HepG2 (cell line): ENCODE data around the gene INAFM2. TPM values are rescaled to one million over a fixed set of nuclear protein-coding genes. Genes with fewer than 3 reads are reported as not detected.
A peak's percentile ranks its signal among the peaks of the same experiment; 100 is the strongest.

Experiments used
- ATAC-seq: fragments of 200-7000 bp; cut with Tn5 transposase; 3 replicates; pipeline ENCODE4 v1.9.1; 2020; ENCODE audit warnings: mild to moderate bottlenecking, moderate library complexity
- BruUV-seq: library from RNA; stranded (reverse); fragments of 400-500 nt; replicated peaks from 2 replicates; lab custom pipeline; 2021; lab: Mats Ljungman, UMichigan
- CTCF ChIA-PET: fragments of 300-600 bp; formaldehyde crosslinking; extraction: SDS; loops from one replicate; lab custom pipeline; 2021; ENCODE audit warnings: low total read pairs, inconsistent platforms, low intra/inter-chr PET ratio; lab: Yijun Ruan, JAX
- POLR2A ChIA-PET: fragments of 350-600 bp; sonication (Branson Sonifier 250); formaldehyde crosslinking; loops from one replicate; lab custom pipeline; 2020; ENCODE audit warnings: antibody characterized with exemption, inconsistent platforms; lab: Yijun Ruan, JAX
- DNase-seq: peaks from one replicate; pipeline ENCODE4 v3.0.0-alpha.2; 2015; ENCODE audit warnings: low spot score
- FAIRE-seq: peaks from 3 replicates; lab custom pipeline; 2011; peaks lifted over from hg19 to GRCh38; lab: Jason Lieb, UNC
- H2AFZ ChIP-seq: one replicate; pipeline ENCODE4 v1.6.1; 2011; ENCODE audit warnings: low read length, inconsistent platforms
- H3K27ac ChIP-seq: fragments of 300-600 bp; 3 replicates; pipeline ENCODE4 v1.8.0; 2011; ENCODE audit warnings: mixed run types, mild to moderate bottlenecking, mixed read lengths, low read length, inconsistent platforms; ENCODE audit not compliant: insufficient read depth; ENCODE audit errors: extremely low read length
- H3K27me3 ChIP-seq, 2 experiments: fragments of 200-600 bp in 1 of 2; 2 replicates in 1 of 2; 3 replicates in 1 of 2; pipeline versions ENCODE4 v1.6.0 to v1.8.0; 2011; ENCODE audit warnings: low read length in 2 of 2, mild to moderate bottlenecking in 2 of 2, moderate library complexity in 2 of 2, inconsistent platforms in 1 of 2; ENCODE audit not compliant: insufficient read depth in 2 of 2, control insufficient read depth in 1 of 2
- H3K36me3 ChIP-seq, 2 experiments: fragments of 200-600 bp in 1 of 2; replicated peaks in 1 of 2; 2 replicates in 1 of 2; 3 replicates in 1 of 2; pipeline versions ENCODE4 v1.5.1 to v1.8.0; 2011; ENCODE audit warnings: low read length in 2 of 2, inconsistent platforms in 1 of 2; ENCODE audit not compliant: insufficient read depth in 2 of 2, control insufficient read depth in 1 of 2
- H3K4me1 ChIP-seq: 2 replicates; pipeline ENCODE4 v1.5.1; 2012; ENCODE audit warnings: low read length, inconsistent platforms; ENCODE audit not compliant: insufficient read depth
- H3K4me2 ChIP-seq: 2 replicates; pipeline ENCODE4 v1.6.0; 2011; ENCODE audit warnings: low read depth, low read length, inconsistent platforms
- H3K4me3 ChIP-seq, 3 experiments: fragments of 200-600 bp in 1 of 3; sonication (generic), shearing (Covaris generic) in 1 of 3; replicated peaks in 1 of 3; 2 replicates each; pipeline ENCODE4 v1.5.1; 2011 to 2016; ENCODE audit warnings: low read length in 3 of 3, inconsistent platforms in 2 of 3, low read depth in 2 of 3, mild to moderate bottlenecking in 2 of 3, control low read depth in 1 of 3, mixed read lengths in 1 of 3; ENCODE audit not compliant: insufficient read depth in 1 of 3
- H3K79me2 ChIP-seq: one replicate; pipeline ENCODE4 v1.6.1; 2011; ENCODE audit warnings: low read length, inconsistent platforms; ENCODE audit not compliant: insufficient read depth
- H3K9ac ChIP-seq: 2 replicates; pipeline ENCODE4 v1.6.0; 2011; ENCODE audit warnings: mild to moderate bottlenecking, low read depth, low read length, inconsistent platforms; ENCODE audit not compliant: insufficient read depth
- H3K9me3 ChIP-seq: 2 replicates; pipeline ENCODE4 v1.5.1; 2012; ENCODE audit warnings: mild to moderate bottlenecking, low read length
- H4K20me1 ChIP-seq: 2 replicates; pipeline ENCODE4 v1.6.0; 2011; ENCODE audit warnings: inconsistent platforms, mild to moderate bottlenecking, low read length, moderate library complexity; ENCODE audit not compliant: insufficient read depth
- CREB1 ChIP-seq, 2 experiments: fragments of 450-650 bp in 1 of 2; IDR thresholded peaks; 2 replicates each; pipeline ENCODE4 v1.6.1; 2016 to 2017; ENCODE audit warnings: control low read depth in 1 of 2, mild to moderate bottlenecking in 1 of 2, missing compliant biosample characterization in 1 of 2, missing genetic modification characterization in 1 of 2
- ERF ChIP-seq: IDR thresholded peaks from 2 replicates; pipeline ENCODE4 v1.6.1; 2018; ENCODE audit warnings: missing biosample characterization, missing genetic modification reagents
- HDAC2 ChIP-seq: sonication (generic); formaldehyde crosslinking; IDR thresholded peaks from 2 replicates; pipeline ENCODE4 v1.4.0; 2020; ENCODE audit warnings: missing genetic modification reagents
- KDM6A ChIP-seq: IDR thresholded peaks from 2 replicates; pipeline ENCODE4 v1.6.1; 2016; ENCODE audit warnings: low read depth
- NFAT5 ChIP-seq: sonication (generic); formaldehyde crosslinking; IDR thresholded peaks from 2 replicates; pipeline ENCODE4 v1.4.0; 2020; ENCODE audit warnings: missing genetic modification reagents
- RXRA ChIP-seq: sonication (generic); formaldehyde crosslinking; IDR thresholded peaks from 2 replicates; pipeline ENCODE4 v1.5.1; 2020; ENCODE audit warnings: missing genetic modification reagents
- TSC22D2 ChIP-seq: sonication (generic); formaldehyde crosslinking; IDR thresholded peaks from 2 replicates; pipeline ENCODE4 v1.5.1; 2020; ENCODE audit warnings: missing genetic modification reagents, mild to moderate bottlenecking, borderline replicate concordance
- ZBTB38 ChIP-seq: sonication (generic); formaldehyde crosslinking; IDR thresholded peaks from 2 replicates; pipeline ENCODE4 v1.5.1; 2020; ENCODE audit warnings: mild to moderate bottlenecking, missing genetic modification reagents
- ZHX2 ChIP-seq, 2 experiments: sonication (generic) in 1 of 2; formaldehyde crosslinking in 1 of 2; IDR thresholded peaks; 2 replicates each; pipeline versions ENCODE4 v1.6.1 to v1.9.0; 2014 to 2022; ENCODE audit warnings: antibody characterized with exemption in 1 of 2, borderline replicate concordance in 1 of 2, inconsistent platforms in 1 of 2, low read depth in 1 of 2, missing genetic modification reagents in 1 of 2
- ZNF543 ChIP-seq: sonication (generic); formaldehyde crosslinking; IDR thresholded peaks from 2 replicates; pipeline ENCODE4 v1.4.0; 2020; ENCODE audit warnings: mild to moderate bottlenecking, missing genetic modification reagents
- WGBS: methylation state at CpG from one replicate; pipeline ENCODE4 v1.1.6; 2017; ENCODE audit warnings: low lambda C conversion rate; 5-methylcytosine and 5-hydroxymethylcytosine counted together
- in situ Hi-C: cut with HindIII; loops from 2 replicates; pipeline ENCODE4 v1.10.0; 2017; ENCODE audit warnings: low pct_unique_long_range_greater_than_20kb; ENCODE audit not compliant: extremely low pct_ligation_motif_present
- intact Hi-C: fragments of 100-400 bp; cut with micrococcal nuclease; formaldehyde crosslinking; loops from one replicate; pipeline ENCODE4 v1.10.0; 2022; ENCODE audit not compliant: unreplicated experiment
- polyA plus RNA-seq, 8 experiments: library from polyadenylated mRNA; depleted of rRNA in 3 of 8; stranded (reverse) in 7 of 8; unstranded in 1 of 8; fragments of >200 nt; fragmentation: Illumina TruSeq in 4 of 8; extraction: Trizol in 4 of 8; gene quantifications; 2 replicates each; pipeline versions ENCODE4 v1.2.1 to v1.2.3, GENCODE V29; 2011 to 2016; ENCODE audit warnings: low read depth in 4 of 8, missing spikeins in 1 of 8, mixed read lengths in 1 of 8; ENCODE audit not compliant: insufficient read depth in 1 of 8
- total RNA-seq, 5 experiments: library from RNA; depleted of rRNA; stranded (reverse); fragments of >200 nt; fragmentation: Illumina TruSeq; extraction: Trizol; gene quantifications; 2 replicates each; pipeline ENCODE4 v1.2.3, GENCODE V29; 2016; ENCODE audit warnings: low read depth in 1 of 5

The INAFM2 gene
- total and polyA plus RNA-seq, 2 of the 13 experiments (the other 11 are each of a cell fraction or from before 2014, with no cell fraction given): 5.5 to 6.5 TPM

- CTCF ChIA-PET: interaction anchor here (1.7 to 3.0 kb wide), 3 partner anchors 23 to 53 kb away, joined by 5 to 32 read pairs (median 8); no protein-coding TSS in a partner anchor
- peak; percentile 75 for DNase-seq
- Histone ChIP-seq H3K4me1 (no peaks in the 10 kb centered on the region), H3K36me3 (no peaks in the 10 kb centered on the region), H3K27ac (no peak overlapping the region), H3K27me3 (peaks cover 14 to 84% of the 10 kb centered on the region in 2 experiments), H3K4me3 (peak overlapping the region in 1 of 3 experiments; percentile 43; a peak in 1 of 6 replicates), H2AFZ (no peak overlapping the region), H3K4me2 (peak overlapping the region; percentile 57), H3K9me3 (no peaks in the 10 kb centered on the region), H3K9ac (no peak overlapping the region), H3K79me2 (no peaks in the 10 kb centered on the region), H4K20me1 (no peaks in the 10 kb centered on the region)
- intact Hi-C loops (loop anchor here (1.0 kb wide), 1 partner anchor 54 kb away; no protein-coding TSS in a partner anchor), in situ Hi-C loops (no loop called here)
- POLR2A ChIA-PET: interaction anchor here (1.3 to 4.4 kb wide), 2 partner anchors 37 to 53 kb away, joined by 4 to 16 read pairs; partner anchors contain the start of gene IVD
- FAIRE-seq: no peak
- no TSS peak for BruUV-seq
- 67% methylated on average over 28 of the region's 91 CpGs for WGBS
- ATAC-seq: peak; percentile 83
- TF ChIP-seq ZNF543 (CRISPR knock-in tag) (peak; percentile 90), KDM6A (CRISPR knock-in tag) (no peak), NFAT5 (CRISPR knock-in tag) (peak; percentile 99), HDAC2 (CRISPR knock-in tag) (peak; percentile 79), TSC22D2 (peak; percentile 97), ERF (CRISPR knock-in tag) (peak; percentile 96), CREB1 (IDR thresholded peaks at IDR 0.05) (peak; percentile 63; the same call in 1 of the 2 replicates), CREB1 (CRISPR knock-in tag; IDR thresholded peaks at IDR 0.05) (no peak), ZHX2 (IDR thresholded peaks at IDR 0.05; ENCODE audit: low read depth) (no peak), ZHX2 (CRISPR knock-in tag; IDR thresholded peaks at IDR 0.05; ENCODE audit: borderline replicate concordance) (peak; percentile 99), ZBTB38 (peak; percentile 80), RXRA (CRISPR knock-in tag) (peak; percentile 78)
Measured at GRCh38 chr15:40367686-40368611, 44.5 kb downstream of the INAFM2 start.
